Endothelial cell of umbilical vein (primary cell): ENCODE results near the gene HAUS6.

Source experiments
- EZH2 ChIP-seq: IDR thresholded peaks from 2 replicates; pipeline ENCODE4 v1.6.1; 2012; ENCODE audit warnings: borderline replicate concordance, low read depth, mild to moderate bottlenecking, moderate library complexity, low read length, inconsistent platforms; ENCODE audit not compliant: severe bottlenecking
- FOS ChIP-seq: IDR thresholded peaks from 2 replicates; pipeline ENCODE4 v1.6.1; 2011; ENCODE audit warnings: mild to moderate bottlenecking, low read length, moderate library complexity, borderline replicate concordance; ENCODE audit not compliant: insufficient read depth
- GATA2 ChIP-seq: IDR thresholded peaks from 2 replicates; pipeline ENCODE4 v1.7.0; 2011; ENCODE audit warnings: low read depth, mild to moderate bottlenecking, moderate library complexity, mixed read lengths, low read length; ENCODE audit not compliant: insufficient read length, insufficient read depth
- JUN ChIP-seq: IDR thresholded peaks from 2 replicates; pipeline ENCODE4 v1.6.1; 2011; ENCODE audit warnings: borderline replicate concordance, low read depth; ENCODE audit not compliant: insufficient read length, insufficient read depth
- MYC ChIP-seq: IDR thresholded peaks from one replicate; pipeline ENCODE4 v1.6.1; 2011; ENCODE audit warnings: mild to moderate bottlenecking, low read depth, low read length
- POLR2A ChIP-seq: IDR thresholded peaks from 2 replicates; pipeline ENCODE4 v1.6.1; 2012; ENCODE audit warnings: low read depth, mild to moderate bottlenecking, control low read depth, low read length
- POLR2AphosphoS5 ChIP-seq: IDR thresholded peaks from 2 replicates; pipeline ENCODE4 v1.6.1; 2012; ENCODE audit warnings: low read depth, mild to moderate bottlenecking, control low read depth, low read length, moderate library complexity; ENCODE audit not compliant: insufficient read depth
- TF ChIP-seq, protein P1 (sequence below), 2 donors: IDR thresholded peaks; 1 replicate in 1 of 2; 2 replicates in 1 of 2; pipeline ENCODE4 v1.5.1; 2011; ENCODE audit warnings: low read length in 2 of 2, mild to moderate bottlenecking in 2 of 2, moderate library complexity in 2 of 2, control low read depth in 1 of 2, inconsistent platforms in 1 of 2, low read depth in 1 of 2; ENCODE audit not compliant: insufficient read depth in 1 of 2; ENCODE audit errors: extremely low read depth in 1 of 2
- TF ChIP-seq, protein P2 (sequence below): IDR thresholded peaks from 2 replicates; pipeline ENCODE4 v1.6.1; 2011; ENCODE audit not compliant: insufficient read depth, insufficient read length

- TF ChIP-seq, protein P1, sequence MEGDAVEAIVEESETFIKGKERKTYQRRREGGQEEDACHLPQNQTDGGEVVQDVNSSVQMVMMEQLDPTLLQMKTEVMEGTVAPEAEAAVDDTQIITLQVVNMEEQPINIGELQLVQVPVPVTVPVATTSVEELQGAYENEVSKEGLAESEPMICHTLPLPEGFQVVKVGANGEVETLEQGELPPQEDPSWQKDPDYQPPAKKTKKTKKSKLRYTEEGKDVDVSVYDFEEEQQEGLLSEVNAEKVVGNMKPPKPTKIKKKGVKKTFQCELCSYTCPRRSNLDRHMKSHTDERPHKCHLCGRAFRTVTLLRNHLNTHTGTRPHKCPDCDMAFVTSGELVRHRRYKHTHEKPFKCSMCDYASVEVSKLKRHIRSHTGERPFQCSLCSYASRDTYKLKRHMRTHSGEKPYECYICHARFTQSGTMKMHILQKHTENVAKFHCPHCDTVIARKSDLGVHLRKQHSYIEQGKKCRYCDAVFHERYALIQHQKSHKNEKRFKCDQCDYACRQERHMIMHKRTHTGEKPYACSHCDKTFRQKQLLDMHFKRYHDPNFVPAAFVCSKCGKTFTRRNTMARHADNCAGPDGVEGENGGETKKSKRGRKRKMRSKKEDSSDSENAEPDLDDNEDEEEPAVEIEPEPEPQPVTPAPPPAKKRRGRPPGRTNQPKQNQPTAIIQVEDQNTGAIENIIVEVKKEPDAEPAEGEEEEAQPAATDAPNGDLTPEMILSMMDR (IDR thresholded peaks at IDR 0.05; ENCODE audit: extremely low read depth in 1 of 2, insufficient read depth in 1 of 2, low read depth in 1 of 2, low read length in 2 of 2): no peak
- TF ChIP-seq GATA2 (no peak), POLR2AphosphoS5 (no peak), POLR2A (no peak), EZH2 (no peak), JUN (no peak), MYC (no peak), FOS (no peak)
- TF ChIP-seq, protein P2, sequence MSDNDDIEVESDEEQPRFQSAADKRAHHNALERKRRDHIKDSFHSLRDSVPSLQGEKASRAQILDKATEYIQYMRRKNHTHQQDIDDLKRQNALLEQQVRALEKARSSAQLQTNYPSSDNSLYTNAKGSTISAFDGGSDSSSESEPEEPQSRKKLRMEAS: no peak
Measured at GRCh38 chr9:19145881-19146280, 43.2 kb upstream of the HAUS6 start.
